Measurements from ENCODE around the gene COMMD2. TPM values are rescaled to one million over a fixed set of nuclear protein-coding genes. Genes with fewer than 3 reads are reported as not detected.

COMMD2 gene
- total RNA-seq, 1 experiment from 2014 or later = 64.9 TPM

DNA sequence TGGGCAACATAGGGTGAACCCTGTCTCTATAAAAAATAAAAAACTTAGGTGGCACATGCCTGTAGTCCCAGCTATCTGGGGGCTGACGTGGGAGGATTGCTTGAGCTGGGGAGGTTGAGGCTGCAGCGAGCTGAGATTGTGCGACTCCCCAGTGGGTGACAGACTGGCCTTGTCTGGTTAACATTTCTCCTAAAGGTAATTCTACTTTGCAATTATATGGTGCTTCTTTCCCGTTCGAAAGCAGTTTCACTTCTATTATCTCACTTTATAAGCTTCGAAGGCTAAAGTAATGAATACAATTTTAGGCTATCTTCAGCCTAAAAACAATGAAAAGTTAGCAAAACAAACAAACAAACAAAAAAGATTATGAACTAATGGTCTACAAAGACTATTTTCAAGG, 35.3 kb downstream of the COMMD2 start:
- Histone ChIP-seq H3K23ac (ENCODE audit: insufficient read length, low read depth, low read length) (no peak overlapping the region), H2BK20ac (ENCODE audit: low read depth, low read length, poor library complexity, severe bottlenecking) (no peak overlapping the region), H3K14ac (ENCODE audit: insufficient read depth, low read length) (no peak overlapping the region), H3K4ac (ENCODE audit: low read depth, low read length) (no peak overlapping the region), H3K9ac (ENCODE audit: extremely low read depth, insufficient read length, low read length) (no peak overlapping the region), H3T11ph (ENCODE audit: low read length) (no peak overlapping the region), H3K18ac (ENCODE audit: insufficient read length, low read depth, low read length) (no peak overlapping the region), H4K20me1 (ENCODE audit: control insufficient read depth, insufficient read depth, insufficient read length) (no peaks in the 10 kb centered on the region), H3K56ac (ENCODE audit: insufficient read length, low read depth, low read length) (no peak overlapping the region), H3K4me2 (ENCODE audit: insufficient read depth, insufficient read length, low read length) (no peak overlapping the region), H3K27me3 (ENCODE audit: insufficient read depth, low read length) (no peaks in the 10 kb centered on the region), H4K91ac (ENCODE audit: insufficient read length, low read depth, low read length) (no peak overlapping the region), H3K9me3 (ENCODE audit: control insufficient read depth, low read depth, low read length) (no peaks in the 10 kb centered on the region), H3K79me1 (ENCODE audit: insufficient read depth, low read depth, low read length, poor library complexity, severe bottlenecking) (no peaks in the 10 kb centered on the region), H2AFZ (ENCODE audit: low read length) (no peak overlapping the region), H2BK5ac (ENCODE audit: insufficient read length, low read length) (no peak overlapping the region), H2AK5ac (ENCODE audit: insufficient read length, low read length) (no peak overlapping the region), H3K27ac (ENCODE audit: insufficient read length, low read depth, low read length) (no peak overlapping the region), H3K4me1 (ENCODE audit: insufficient read depth, low read length) (no peaks in the 10 kb centered on the region), H3K79me2 (ENCODE audit: insufficient read depth, low read length) (no peaks in the 10 kb centered on the region), H3K23me2 (ENCODE audit: insufficient read length, low read depth, low read length, poor library complexity, severe bottlenecking) (no peaks in the 10 kb centered on the region), H2BK12ac (ENCODE audit: insufficient read length, low read depth, low read length) (no peak overlapping the region), H2BK15ac (ENCODE audit: low read depth, low read length) (no peak overlapping the region), H2BK120ac (ENCODE audit: low read depth, low read length, poor library complexity, severe bottlenecking) (no peak overlapping the region), H4K5ac (ENCODE audit: insufficient read length, low read depth, low read length) (no peak overlapping the region), H4K8ac (replicated peaks; ENCODE audit: insufficient read length, low read depth, low read length) (no peak overlapping the region)
- no peak overlapping the region for H3K27ac Mint-ChIP-seq
- no CpG with 5 or more reads among the region's 6 CpGs for WGBS (ENCODE audit: extremely low coverage, insufficient read length, low lambda C conversion rate)
- H3K4me3 Mint-ChIP-seq = no peak overlapping the region
- H3K4me1 Mint-ChIP-seq = peaks cover 4% of the 10 kb centered on the region in 2 experiments
- peaks cover 19 to 28% of the 10 kb centered on the region in 2 experiments for H3K9me3 Mint-ChIP-seq
- H3K36me3 Mint-ChIP-seq (ENCODE audit: insufficient read depth in 1 of 3, low read depth in 3 of 3) = peaks cover 3 to 17% (median 13%) of the 10 kb centered on the region in 3 experiments; a peak in 5 of 7 replicates
- TF ChIP-seq, protein P1, sequence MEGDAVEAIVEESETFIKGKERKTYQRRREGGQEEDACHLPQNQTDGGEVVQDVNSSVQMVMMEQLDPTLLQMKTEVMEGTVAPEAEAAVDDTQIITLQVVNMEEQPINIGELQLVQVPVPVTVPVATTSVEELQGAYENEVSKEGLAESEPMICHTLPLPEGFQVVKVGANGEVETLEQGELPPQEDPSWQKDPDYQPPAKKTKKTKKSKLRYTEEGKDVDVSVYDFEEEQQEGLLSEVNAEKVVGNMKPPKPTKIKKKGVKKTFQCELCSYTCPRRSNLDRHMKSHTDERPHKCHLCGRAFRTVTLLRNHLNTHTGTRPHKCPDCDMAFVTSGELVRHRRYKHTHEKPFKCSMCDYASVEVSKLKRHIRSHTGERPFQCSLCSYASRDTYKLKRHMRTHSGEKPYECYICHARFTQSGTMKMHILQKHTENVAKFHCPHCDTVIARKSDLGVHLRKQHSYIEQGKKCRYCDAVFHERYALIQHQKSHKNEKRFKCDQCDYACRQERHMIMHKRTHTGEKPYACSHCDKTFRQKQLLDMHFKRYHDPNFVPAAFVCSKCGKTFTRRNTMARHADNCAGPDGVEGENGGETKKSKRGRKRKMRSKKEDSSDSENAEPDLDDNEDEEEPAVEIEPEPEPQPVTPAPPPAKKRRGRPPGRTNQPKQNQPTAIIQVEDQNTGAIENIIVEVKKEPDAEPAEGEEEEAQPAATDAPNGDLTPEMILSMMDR (conservative IDR thresholded peaks at IDR 0.05) = no peak
- no peak for DNase-seq
- H3K27me3 Mint-ChIP-seq (ENCODE audit: low read depth) = no peaks in the 10 kb centered on the region
